Psoas muscle (tissue), 8 donors: ENCODE data around the gene CALCOCO1. TPM values are rescaled to one million over a fixed set of nuclear protein-coding genes. Genes with fewer than 3 reads are reported as not detected.
"Not testable (repeated sequence)": the region's sequence is repeated elsewhere in the genome, so short reads cannot be mapped to it uniquely, and the experiment has no call there.

Source experiments
- ATAC-seq, 4 donors: fragments of 200-7000 bp; cut with Tn5 transposase; one replicate each; pipeline ENCODE4 v1.9.1; 2020; ENCODE audit warnings: moderate library complexity in 3 of 4, mild to moderate bottlenecking in 2 of 4
- DNase-seq, 2 donors: peaks; one replicate each; pipeline ENCODE4 v3.0.0-alpha.2; 2020
- H3K27ac ChIP-seq: fragments of 200-600 bp; one replicate; pipeline ENCODE4 v1.8.0; 2022
- H3K27me3 ChIP-seq, 3 donors: fragments of 200-600 bp in 1 of 3; one replicate each; pipeline versions ENCODE4 v1.6.1 to v1.8.0; 2013 to 2022; ENCODE audit warnings: low read length in 2 of 3, mild to moderate bottlenecking in 2 of 3, moderate library complexity in 1 of 3; ENCODE audit not compliant: insufficient read depth in 3 of 3
- H3K36me3 ChIP-seq, 2 donors: fragments of 200-600 bp in 1 of 2; one replicate each; pipeline versions ENCODE4 v1.6.1 to v1.8.0; 2013 to 2022; ENCODE audit warnings: low read depth in 1 of 2, mild to moderate bottlenecking in 1 of 2, moderate library complexity in 1 of 2; ENCODE audit not compliant: insufficient read depth in 1 of 2
- H3K4me1 ChIP-seq: fragments of 200-600 bp; one replicate; pipeline ENCODE4 v1.8.0; 2022
- H3K4me3 ChIP-seq: fragments of 200-600 bp; one replicate; pipeline ENCODE4 v1.8.0; 2022; ENCODE audit warnings: mild to moderate bottlenecking
- H3K9me3 ChIP-seq: fragments of 200-600 bp; one replicate; pipeline ENCODE4 v1.8.0; 2022
- WGBS, 3 donors: extraction: QIAGEN DNeasy Blood & Tissue Kit; methylation state at CpG; one replicate each; pipeline versions ENCODE4 v1.1.6 to v1.1.7; 2013; 5-methylcytosine and 5-hydroxymethylcytosine counted together
- intact Hi-C, 2 donors: fragments of 100-400 bp; cut with DNase I; formaldehyde crosslinking; loops; one replicate each; pipeline versions ENCODE4 v1.11.0 to v1.14.2; 2022
- polyA plus RNA-seq, 3 donors: library from polyadenylated mRNA; stranded (reverse); fragments of 200-250 nt; gene quantifications; one replicate each; pipeline ENCODE4 v1.2.3, GENCODE V29; 2013
- total RNA-seq, 4 donors: library from RNA; stranded (reverse); fragmentation: NEBNext Ultra II Directional in 2 of 4; extraction: Animal tissue kit (Norgen Biotek cat#: 25700) in 2 of 4; gene quantifications; one replicate each; pipeline versions ENCODE4 v1.2.1 to v1.2.4, GENCODE V29; 2021 to 2023
- TF ChIP-seq, protein P1 (sequence below): fragments of 200-600 bp; IDR thresholded peaks from one replicate; pipeline ENCODE4 v1.8.0; 2022; ENCODE audit warnings: antibody characterized with exemption
- donor health status: healthy with polysubstance abuse.
- donor health status: DM: no; HTN: no; CAD: no; lungs with moderate emphysema.
- donor health status: Bipolar disorder and iron deficiency.
- donor health status: healthy.
- donor health status: DM: yes; HTN: yes; CAD: no.
- donor health status: DM: no; HTN: no; CAD: no.
- donor health status: DM: no; HTN: no; CAD: no.
- donor health status: DM: yes; HTN: yes; CAD: no.

CALCOCO1 gene
- total and polyA plus RNA-seq, 7 donors, result 41.1 to 255 (median 180) TPM

DNA sequence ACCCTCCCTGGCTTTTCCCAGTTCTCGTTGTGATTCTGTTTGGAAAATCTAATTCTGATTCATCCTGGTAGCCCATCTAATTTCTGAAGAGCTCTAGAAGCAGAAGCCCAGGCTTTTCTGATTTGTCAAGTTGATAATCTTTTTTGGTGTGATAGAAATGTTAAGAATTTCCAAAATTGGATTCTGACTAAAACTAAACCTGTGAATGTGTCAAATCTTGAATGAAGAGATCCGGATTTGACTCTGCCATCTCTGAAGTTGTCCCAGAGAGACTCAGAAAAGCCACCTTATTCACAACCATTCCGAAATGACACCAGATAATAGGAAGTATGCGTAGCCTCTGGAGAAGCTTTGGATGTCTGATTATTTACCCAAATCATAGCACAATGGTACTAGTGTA lies 37.4 kb upstream of the CALCOCO1 start:
- H3K4me1 ChIP-seq, result no peaks in the 10 kb centered on the region
- DNase-seq (no peak), ATAC-seq (no peak)
- H3K27me3 ChIP-seq, result peaks cover 3 to 47% (median 4%) of the 10 kb centered on the region in 3 donors
- no peaks in the 10 kb centered on the region for H3K36me3 ChIP-seq
- TF ChIP-seq, protein P1, sequence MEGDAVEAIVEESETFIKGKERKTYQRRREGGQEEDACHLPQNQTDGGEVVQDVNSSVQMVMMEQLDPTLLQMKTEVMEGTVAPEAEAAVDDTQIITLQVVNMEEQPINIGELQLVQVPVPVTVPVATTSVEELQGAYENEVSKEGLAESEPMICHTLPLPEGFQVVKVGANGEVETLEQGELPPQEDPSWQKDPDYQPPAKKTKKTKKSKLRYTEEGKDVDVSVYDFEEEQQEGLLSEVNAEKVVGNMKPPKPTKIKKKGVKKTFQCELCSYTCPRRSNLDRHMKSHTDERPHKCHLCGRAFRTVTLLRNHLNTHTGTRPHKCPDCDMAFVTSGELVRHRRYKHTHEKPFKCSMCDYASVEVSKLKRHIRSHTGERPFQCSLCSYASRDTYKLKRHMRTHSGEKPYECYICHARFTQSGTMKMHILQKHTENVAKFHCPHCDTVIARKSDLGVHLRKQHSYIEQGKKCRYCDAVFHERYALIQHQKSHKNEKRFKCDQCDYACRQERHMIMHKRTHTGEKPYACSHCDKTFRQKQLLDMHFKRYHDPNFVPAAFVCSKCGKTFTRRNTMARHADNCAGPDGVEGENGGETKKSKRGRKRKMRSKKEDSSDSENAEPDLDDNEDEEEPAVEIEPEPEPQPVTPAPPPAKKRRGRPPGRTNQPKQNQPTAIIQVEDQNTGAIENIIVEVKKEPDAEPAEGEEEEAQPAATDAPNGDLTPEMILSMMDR, result no peak
- no peaks in the 10 kb centered on the region for H3K9me3 ChIP-seq
- H3K4me3 ChIP-seq, result no peak overlapping the region
- no peak overlapping the region for H3K27ac ChIP-seq
- intact Hi-C loops, result no loop called here
- WGBS, 3 donors, result 79 to 85% (median 81%) methylated on average over 4 of the region's 4 CpGs

DNA sequence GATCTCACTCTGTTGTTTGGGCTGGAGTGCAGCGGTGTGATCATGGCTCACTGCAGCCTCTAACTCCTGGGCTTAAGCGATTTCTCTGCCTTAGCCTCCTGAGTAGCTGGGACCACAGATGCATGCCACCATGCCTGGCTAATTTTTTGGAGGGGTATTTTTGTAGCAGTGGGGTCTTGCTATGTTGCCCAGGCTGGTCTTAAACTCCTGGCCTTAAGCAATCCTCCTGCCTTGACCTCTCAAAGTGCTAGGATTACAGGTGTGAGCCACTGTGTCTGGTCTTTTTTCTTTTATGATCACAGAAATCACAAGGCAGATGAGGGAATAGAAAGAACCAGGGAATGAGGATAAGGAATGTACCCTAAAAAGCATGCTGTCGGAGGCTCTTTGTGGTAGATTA lies 35.5 kb upstream of the CALCOCO1 start:
- H3K4me3 ChIP-seq, H3K36me3 ChIP-seq, ATAC-seq, H3K9me3 ChIP-seq, intact Hi-C loops, H3K4me1 ChIP-seq, H3K27ac ChIP-seq, DNase-seq: not testable (repeated sequence)
- WGBS, 3 donors, result 92 to 97% (median 96%) methylated on average over 3 of the region's 3 CpGs
- peaks cover 3 to 65% (median 12%) of the 10 kb centered on the region in 3 donors for H3K27me3 ChIP-seq

DNA sequence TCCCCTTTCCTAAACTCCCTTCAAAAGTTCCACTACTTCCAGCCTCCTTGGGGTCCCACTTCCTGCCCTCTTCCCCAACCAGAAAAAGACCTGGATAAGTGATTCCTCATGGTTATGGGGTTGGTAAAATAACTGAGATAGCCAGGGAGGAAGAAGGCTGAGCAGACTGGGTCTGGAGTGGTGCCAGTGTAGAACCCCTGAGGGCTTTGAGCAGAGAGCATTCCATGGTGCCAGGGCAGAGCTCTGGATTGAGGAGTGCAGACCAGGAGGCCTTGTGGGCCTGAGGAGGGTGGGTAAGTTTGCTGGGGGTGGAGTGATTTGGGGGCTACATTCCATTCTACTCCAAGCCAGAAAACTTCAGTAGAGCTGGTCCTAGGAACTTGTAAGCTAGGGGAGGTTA lies 34.1 kb upstream of the CALCOCO1 start:
- H3K27ac ChIP-seq, result no peak overlapping the region
- TF ChIP-seq, protein P1, result no peak
- DNase-seq (no peak), ATAC-seq (no peak)
- no peaks in the 10 kb centered on the region for H3K4me1 ChIP-seq
- H3K36me3 ChIP-seq, result no peaks in the 10 kb centered on the region
- H3K9me3 ChIP-seq, result no peaks in the 10 kb centered on the region
- intact Hi-C loops, result no loop called here
- no peak overlapping the region for H3K4me3 ChIP-seq
- peaks cover 3 to 58% (median 12%) of the 10 kb centered on the region in 3 donors for H3K27me3 ChIP-seq

DNA sequence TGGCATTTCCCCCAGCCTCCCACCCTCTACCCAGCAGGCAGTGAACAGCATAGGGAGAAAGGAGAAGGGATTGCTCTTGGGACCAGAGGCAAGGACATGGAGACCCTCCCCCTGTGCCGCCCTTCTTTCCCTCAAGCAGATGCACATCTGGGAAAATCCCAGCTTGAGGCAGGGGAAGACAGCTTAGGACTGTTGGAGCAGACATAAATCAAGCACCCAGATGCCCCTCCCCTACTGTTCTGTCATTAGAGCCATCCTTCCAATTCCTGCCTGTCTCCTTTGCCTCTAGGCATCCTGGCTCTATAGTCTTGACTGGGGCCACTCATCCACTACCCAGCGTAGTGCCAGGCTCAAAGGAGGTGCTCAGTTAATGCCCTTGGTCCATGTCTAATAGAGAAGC lies 32.0 kb upstream of the CALCOCO1 start:
- peaks cover 0 to 45% (median 11%) of the 10 kb centered on the region in 3 donors for H3K27me3 ChIP-seq
- 68 to 90% (median 78%) methylated on average over 2 of the region's 2 CpGs for WGBS, 3 donors

DNA sequence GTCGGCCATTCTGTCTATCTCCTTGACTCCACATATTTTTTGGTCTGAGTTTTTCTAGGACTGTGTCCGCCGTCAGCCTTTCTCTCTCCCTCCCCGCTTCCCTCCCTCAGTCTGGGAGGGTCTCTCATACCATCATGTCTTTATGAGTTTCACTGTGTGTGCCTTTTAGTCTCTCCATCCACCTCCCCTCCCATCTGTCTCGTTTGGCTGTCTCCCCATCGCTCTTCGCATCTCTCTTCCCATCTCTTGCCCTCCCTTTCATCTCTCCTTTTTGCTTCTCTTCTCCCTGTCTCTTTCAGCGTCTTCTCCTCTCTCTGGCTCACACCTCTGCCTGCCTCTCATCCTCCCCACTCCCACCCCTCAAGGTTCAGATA lies 31.5 kb upstream of the CALCOCO1 start:
- no peak for ATAC-seq
- TF ChIP-seq, protein P1, result no peak
- Histone ChIP-seq H3K4me1 (no peaks in the 10 kb centered on the region), H3K27ac (no peak overlapping the region), H3K9me3 (no peaks in the 10 kb centered on the region), H3K27me3 (peaks cover 0 to 41% (median 11%) of the 10 kb centered on the region in 3 donors), H3K4me3 (no peak overlapping the region), H3K36me3 (no peaks in the 10 kb centered on the region)
- intact Hi-C loops, result no loop called here
- 40 to 49% (median 40%) methylated on average over 8 of the region's 8 CpGs for WGBS, 3 donors
- DNase-seq, result no peak

More for the DNA sequence above, 32.0 kb upstream of the CALCOCO1 start:
- DNase-seq (no peak), ATAC-seq (no peak)
- no peaks in the 10 kb centered on the region for H3K4me1 ChIP-seq
- no peak overlapping the region for H3K27ac ChIP-seq
- H3K9me3 ChIP-seq, result no peaks in the 10 kb centered on the region
- no peak overlapping the region for H3K4me3 ChIP-seq
- TF ChIP-seq, protein P1, result no peak
- H3K36me3 ChIP-seq, result no peaks in the 10 kb centered on the region
- intact Hi-C loops, result no loop called here
